Stimulated activated effector memory CD8-positive, alpha-beta T cell treated with anti-CD3 and anti-CD28 coated beads, Interleukin-12 subunit alpha, Interleukin-12 subunit beta, amount 100 ng/mL, for 72 hours (primary cell): ENCODE measurements around the gene GALM.
"Not testable (repeated sequence)": the region's sequence is repeated elsewhere in the genome, so short reads cannot be mapped to it uniquely, and the experiment has no call there.

Experiments
- ATAC-seq: fragments of 150-1000 bp; cut with Tn5 transposase; 2 replicates; pipeline ENCODE4 v1.10.0; 2021
- DNase-seq, 2 donors: peaks; one replicate each; pipeline ENCODE4 v3.0.0; 2021 to 2022; ENCODE audit warnings: low spot score in 2 of 2
- H3K27ac Mint-ChIP-seq: one replicate; pipeline ENCODE4 v1.8.0; 2022; ENCODE audit warnings: mild to moderate bottlenecking, mixed read lengths
- H3K36me3 Mint-ChIP-seq: one replicate; pipeline ENCODE4 v1.8.0; 2022; ENCODE audit warnings: mild to moderate bottlenecking, mixed read lengths
- H3K4me1 Mint-ChIP-seq: one replicate; pipeline ENCODE4 v1.8.0; 2022; ENCODE audit warnings: mixed read lengths
- H3K4me3 Mint-ChIP-seq: one replicate; pipeline ENCODE4 v1.8.0; 2022; ENCODE audit warnings: mild to moderate bottlenecking, mixed read lengths
- H3K9me3 Mint-ChIP-seq: one replicate; pipeline ENCODE4 v1.8.0; 2022; ENCODE audit warnings: mixed read lengths

The GALM gene

DNA sequence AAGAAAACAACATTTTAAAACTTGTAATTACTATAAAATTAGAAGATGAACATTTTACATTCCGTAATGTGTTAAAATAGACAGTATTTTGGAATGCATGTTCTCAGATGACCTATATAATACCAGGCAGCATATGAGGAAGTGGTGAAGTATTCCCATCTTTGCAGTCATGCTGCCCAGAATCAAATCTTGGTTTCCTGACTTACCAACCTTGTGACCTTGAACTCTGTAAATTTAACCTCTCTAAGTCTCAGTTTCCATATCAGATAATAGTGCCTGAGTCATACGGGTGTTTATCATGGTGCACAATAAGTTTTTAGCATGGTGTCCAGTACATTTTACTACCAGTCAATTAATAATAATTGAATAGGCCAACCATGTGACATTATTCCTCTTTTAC lies 7.3 kb upstream of the GALM start:
- peaks cover 8% of the 10 kb centered on the region for H3K36me3 Mint-ChIP-seq
- no peak for DNase-seq
- H3K4me3 Mint-ChIP-seq: no peak overlapping the region
- H3K27ac Mint-ChIP-seq: peak overlapping the region; percentile 32
- no peak for ATAC-seq
- H3K4me1 Mint-ChIP-seq: peaks cover 55% of the 10 kb centered on the region
- H3K9me3 Mint-ChIP-seq: no peaks in the 10 kb centered on the region

DNA sequence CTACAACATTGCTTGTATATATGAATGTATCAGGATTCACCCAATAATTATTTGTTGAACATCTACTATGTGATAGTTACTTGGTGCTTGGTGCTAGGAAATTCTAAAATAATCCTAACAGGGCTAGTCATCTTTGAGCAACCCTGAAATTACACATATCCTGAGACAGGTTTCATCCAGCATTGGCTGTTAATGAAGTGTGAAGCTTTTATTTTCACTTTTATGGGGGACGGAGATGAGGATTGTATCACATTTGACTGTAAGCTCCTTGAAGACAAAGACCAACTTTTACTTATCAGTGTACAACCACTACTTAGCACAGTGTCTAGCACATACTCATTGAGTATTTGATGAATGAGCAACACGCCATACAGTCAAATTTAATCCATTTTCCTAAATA lies 6.8 kb upstream of the GALM start:
- ATAC-seq (peak; percentile 22), DNase-seq (no peak)
- Mint-ChIP-seq H3K4me1 (peaks cover 55% of the 10 kb centered on the region), H3K4me3 (no peak overlapping the region), H3K36me3 (peaks cover 4% of the 10 kb centered on the region), H3K27ac (peak overlapping the region; percentile 32), H3K9me3 (no peaks in the 10 kb centered on the region)

- peaks cover 55% of the 10 kb centered on the region for H3K4me1 Mint-ChIP-seq
Measured at GRCh38 chr2:38660282-38660681, 5.6 kb upstream of the GALM start.

DNA sequence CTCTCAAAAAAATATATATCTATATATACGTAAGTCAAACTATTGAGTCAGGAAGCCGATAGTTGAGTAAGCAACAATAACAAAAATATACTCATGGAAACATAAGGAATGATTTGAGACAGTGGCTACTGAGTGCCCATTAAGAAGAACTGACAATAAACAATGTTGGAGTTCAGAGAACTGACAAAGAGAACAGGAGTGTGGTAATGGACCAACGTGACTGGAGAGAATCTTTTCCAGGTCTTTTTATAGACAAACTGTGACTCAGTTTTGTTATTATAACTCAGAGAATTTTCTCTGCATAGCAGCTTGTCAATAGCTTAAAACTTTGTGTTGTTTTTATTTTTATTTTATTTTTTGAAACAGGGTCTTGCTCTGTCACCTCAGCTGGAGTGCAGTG lies 4.6 kb upstream of the GALM start:
- Mint-ChIP-seq H3K27ac (no peak overlapping the region), H3K4me3 (no peak overlapping the region), H3K9me3 (no peaks in the 10 kb centered on the region), H3K4me1 (peaks cover 51% of the 10 kb centered on the region), H3K36me3 (no peaks in the 10 kb centered on the region)
- no peak for ATAC-seq
- no peak for DNase-seq

More at GRCh38 chr2:38660282-38660681, 5.6 kb upstream of the GALM start:
- ATAC-seq (no peak), DNase-seq (no peak)
- Mint-ChIP-seq H3K27ac (no peak overlapping the region), H3K36me3 (no peaks in the 10 kb centered on the region), H3K9me3 (no peaks in the 10 kb centered on the region), H3K4me3 (no peak overlapping the region)

GRCh38 chr2:38666556-38666910 lies 619 bp downstream of the GALM start:
- ATAC-seq (peak; percentile 27), DNase-seq (peak in 1 of 2 donors; percentile 64)
- Mint-ChIP-seq H3K36me3 (peaks cover 47% of the 10 kb centered on the region), H3K4me3 (peak overlapping the region; percentile 75), H3K9me3 (no peaks in the 10 kb centered on the region), H3K4me1 (peaks cover 67% of the 10 kb centered on the region), H3K27ac (peak overlapping the region; percentile 94)

DNA sequence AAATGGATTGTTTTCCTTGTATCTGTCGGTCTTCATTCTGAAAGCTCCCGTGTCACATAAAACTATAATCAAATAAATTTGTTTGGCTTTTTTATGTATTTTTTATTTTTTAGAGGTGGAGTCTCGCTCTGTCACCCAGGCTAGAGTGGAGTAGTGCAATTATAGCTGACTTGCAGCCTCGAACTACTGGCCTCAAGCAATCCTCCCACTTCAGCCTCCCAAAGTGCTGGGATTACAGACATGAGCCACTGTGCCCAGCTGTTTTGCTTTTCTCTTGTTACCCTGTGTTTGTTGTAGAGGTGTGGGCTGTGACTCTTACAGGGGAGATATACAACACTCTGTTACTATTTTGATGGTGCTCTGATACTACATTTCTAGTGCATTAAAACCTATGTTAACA lies 2.2 kb downstream of the GALM start:
- ATAC-seq: no peak
- Mint-ChIP-seq H3K27ac (peak overlapping the region; percentile 94), H3K4me1 (peaks cover 76% of the 10 kb centered on the region), H3K9me3 (no peaks in the 10 kb centered on the region), H3K4me3 (peak overlapping the region; percentile 75), H3K36me3 (peaks cover 62% of the 10 kb centered on the region)
- no peak for DNase-seq

DNA sequence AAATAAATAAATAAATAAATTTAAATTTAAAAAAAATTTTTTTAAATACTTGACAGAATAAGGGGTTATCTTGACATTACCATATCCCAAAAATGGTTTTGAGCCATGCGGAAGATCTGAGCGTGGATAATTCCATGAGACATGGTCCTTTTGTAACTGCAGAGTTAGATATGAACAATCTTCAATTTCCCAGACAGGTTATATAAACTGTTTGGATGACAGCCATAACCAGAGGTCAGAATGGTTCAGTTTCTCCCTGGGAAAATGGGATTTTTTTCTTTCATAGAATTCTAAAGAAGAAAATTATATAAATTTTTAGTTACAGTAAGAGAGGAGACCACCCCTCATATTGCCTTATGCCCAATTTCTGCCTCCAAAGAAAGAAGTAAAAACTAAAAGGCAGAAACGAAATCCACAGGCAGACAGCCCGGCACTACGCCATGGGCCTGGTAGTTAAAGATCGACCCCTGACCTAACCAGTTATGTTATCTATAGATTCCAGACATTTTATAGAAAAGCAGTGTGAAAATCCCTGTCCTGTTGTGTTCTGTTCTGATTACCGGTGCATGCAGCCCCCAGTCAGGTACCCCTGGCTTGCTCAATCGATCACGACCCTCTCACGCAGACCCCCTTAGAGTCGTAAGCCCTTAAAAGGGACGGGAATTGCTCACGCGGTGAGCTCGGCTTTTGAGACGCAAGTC lies 3.0 kb downstream of the GALM start:
- Mint-ChIP-seq H3K4me1 (peaks cover 74% of the 10 kb centered on the region), H3K4me3 (peak overlapping the region; percentile 75), H3K36me3 (peaks cover 71% of the 10 kb centered on the region), H3K9me3 (no peaks in the 10 kb centered on the region), H3K27ac (peak overlapping the region; percentile 94)
- DNase-seq (no peak), ATAC-seq (no peak)

DNA sequence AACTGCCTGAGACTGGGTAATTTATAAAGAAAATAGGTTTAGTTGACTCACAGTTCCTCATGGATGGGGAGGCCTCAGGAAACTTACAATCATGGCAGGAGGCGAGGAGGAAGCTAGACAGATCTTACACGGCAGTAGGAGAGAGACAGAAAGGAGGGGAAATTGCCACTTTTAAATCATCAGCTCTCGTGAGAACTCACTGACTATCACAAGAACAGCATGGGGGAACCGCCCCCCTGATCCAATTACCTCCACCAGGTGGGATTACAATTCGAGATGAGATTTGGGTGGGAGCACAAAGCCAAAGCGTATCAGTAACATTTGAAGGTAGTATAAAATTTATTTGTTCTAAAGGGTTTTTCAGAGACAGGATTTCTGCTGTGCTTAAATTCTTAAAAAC lies 5.4 kb downstream of the GALM start:
- H3K4me3 Mint-ChIP-seq: peak overlapping the region; percentile 62

GRCh38 chr2:38671946-38672345 lies 6.0 kb downstream of the GALM start:
- H3K4me1 Mint-ChIP-seq: peaks cover 75% of the 10 kb centered on the region
- peaks cover 97% of the 10 kb centered on the region for H3K36me3 Mint-ChIP-seq
- H3K4me3 Mint-ChIP-seq: peak overlapping the region; percentile 62
- peak overlapping the region; percentile 89 for H3K27ac Mint-ChIP-seq
- ATAC-seq (no peak), DNase-seq (no peak)
- H3K9me3 Mint-ChIP-seq: no peaks in the 10 kb centered on the region

More for the DNA sequence above, 5.4 kb downstream of the GALM start:
- no peak for ATAC-seq
- peaks cover 94% of the 10 kb centered on the region for H3K36me3 Mint-ChIP-seq
- no peaks in the 10 kb centered on the region for H3K9me3 Mint-ChIP-seq
- H3K4me1 Mint-ChIP-seq: peaks cover 69% of the 10 kb centered on the region
- peak overlapping the region; percentile 89 for H3K27ac Mint-ChIP-seq
- DNase-seq: no peak

GRCh38 chr2:38672445-38673391 lies 6.8 kb downstream of the GALM start:
- peaks cover 79% of the 10 kb centered on the region for H3K4me1 Mint-ChIP-seq
- no peaks in the 10 kb centered on the region for H3K9me3 Mint-ChIP-seq
- peak overlapping the region; percentile 62 for H3K4me3 Mint-ChIP-seq
- H3K36me3 Mint-ChIP-seq: peaks cover 97% of the 10 kb centered on the region
- DNase-seq (no peak), ATAC-seq (no peak)
- H3K27ac Mint-ChIP-seq: peak overlapping the region; percentile 89

GRCh38 chr2:38676681-38677080 lies 10.8 kb downstream of the GALM start:
- Mint-ChIP-seq H3K27ac (peak overlapping the region; percentile 84), H3K9me3 (no peaks in the 10 kb centered on the region), H3K36me3 (peaks cover 100% of the 10 kb centered on the region), H3K4me1 (peaks cover 64% of the 10 kb centered on the region), H3K4me3 (no peak overlapping the region)
- DNase-seq (no peak), ATAC-seq (no peak)

GRCh38 chr2:38680868-38681267 lies 15.0 kb downstream of the GALM start:
- not testable (repeated sequence) for H3K4me3 Mint-ChIP-seq, H3K9me3 Mint-ChIP-seq, DNase-seq, ATAC-seq
- H3K27ac Mint-ChIP-seq: peak overlapping the region; percentile 92
- peaks cover 100% of the 10 kb centered on the region for H3K36me3 Mint-ChIP-seq
- H3K4me1 Mint-ChIP-seq: peaks cover 63% of the 10 kb centered on the region

DNA sequence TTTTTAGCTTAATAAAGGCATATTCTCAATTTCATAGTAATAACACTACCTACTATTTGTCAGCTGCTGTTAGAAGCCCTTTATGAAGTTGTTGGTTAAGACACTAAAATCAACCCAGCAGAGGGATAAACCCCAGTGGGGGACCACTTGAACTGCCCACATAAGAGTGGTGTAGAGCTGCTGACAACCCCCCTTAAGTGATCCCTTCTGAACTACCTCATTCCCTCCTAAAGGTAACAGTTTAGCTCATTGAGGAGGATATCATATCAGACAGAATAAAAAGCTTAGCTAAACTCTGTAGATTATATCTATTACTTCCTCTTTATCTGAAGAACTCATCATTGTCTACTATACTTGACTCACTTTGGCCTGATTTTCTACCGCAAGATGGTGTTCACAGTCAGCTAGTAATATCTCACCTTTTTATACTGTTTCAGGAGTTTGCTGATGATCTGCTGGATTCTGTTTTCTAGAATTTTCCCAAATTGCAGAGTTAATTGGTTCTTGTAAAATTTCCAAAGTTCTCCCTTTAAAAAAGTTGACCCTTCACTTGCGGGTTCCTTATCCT lies 16.2 kb downstream of the GALM start:
- Mint-ChIP-seq H3K9me3 (no peaks in the 10 kb centered on the region), H3K36me3 (peaks cover 100% of the 10 kb centered on the region), H3K4me3 (peak overlapping the region; percentile 69), H3K27ac (peak overlapping the region; percentile 92), H3K4me1 (peaks cover 60% of the 10 kb centered on the region)
- ATAC-seq: peak; percentile 95
- no peak for DNase-seq

DNA sequence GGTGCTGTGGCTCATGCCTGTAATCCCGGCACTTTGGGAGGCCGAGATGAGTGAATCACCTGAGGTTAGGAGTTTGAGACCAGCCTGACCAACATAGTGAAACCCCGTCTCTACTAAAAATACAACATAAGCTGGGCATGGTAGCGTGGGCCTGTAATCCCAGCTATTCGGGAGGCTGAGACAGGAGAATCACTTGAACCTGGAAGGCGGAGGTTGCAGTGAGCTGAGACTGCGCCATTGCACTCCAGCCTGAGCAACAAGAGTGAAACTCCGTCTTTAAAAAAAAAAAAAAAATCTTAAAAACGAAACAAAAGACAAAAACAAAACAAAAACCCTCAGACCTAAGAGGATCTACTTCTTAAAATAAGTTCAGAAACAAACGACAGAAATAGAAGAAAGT lies 16.7 kb downstream of the GALM start:
- ATAC-seq: peak; percentile 74
- not testable (repeated sequence) for DNase-seq, H3K9me3 Mint-ChIP-seq
- Mint-ChIP-seq H3K4me3 (peak overlapping the region; percentile 69), H3K4me1 (peaks cover 55% of the 10 kb centered on the region), H3K36me3 (peaks cover 100% of the 10 kb centered on the region), H3K27ac (peak overlapping the region; percentile 92)

GRCh38 chr2:38683766-38684165 lies 17.9 kb downstream of the GALM start:
- Mint-ChIP-seq H3K36me3 (peaks cover 100% of the 10 kb centered on the region), H3K4me3 (peak overlapping the region; percentile 69), H3K27ac (peak overlapping the region; percentile 92), H3K9me3 (no peaks in the 10 kb centered on the region), H3K4me1 (peaks cover 52% of the 10 kb centered on the region)
- DNase-seq (no peak), ATAC-seq (no peak)
